HFFc6 (cell line): ENCODE measurements around the gene TRIM10. TPM values are rescaled to one million over a fixed set of nuclear protein-coding genes. Genes with fewer than 3 reads are reported as not detected.

Experiments used
- DNase-seq: peaks from one replicate; pipeline ENCODE4 v3.0.0-alpha.2; 2018
- H3K27ac Mint-ChIP-seq: 2 replicates; pipeline ENCODE4 v1.8.0; 2020; ENCODE audit warnings: mild to moderate bottlenecking, mixed read lengths
- H3K27me3 Mint-ChIP-seq: 2 replicates; pipeline ENCODE4 v1.8.0; 2021; ENCODE audit warnings: mild to moderate bottlenecking, moderate library complexity, mixed read lengths; ENCODE audit not compliant: insufficient read depth
- H3K36me3 Mint-ChIP-seq: 2 replicates; pipeline ENCODE4 v1.8.0; 2021; ENCODE audit warnings: low read depth, mixed read lengths
- H3K4me1 Mint-ChIP-seq: 2 replicates; pipeline ENCODE4 v1.8.0; 2020; ENCODE audit warnings: low read depth, mixed read lengths
- H3K4me3 Mint-ChIP-seq: 2 replicates; pipeline ENCODE4 v1.8.0; 2020; ENCODE audit warnings: mild to moderate bottlenecking, moderate library complexity, mixed read lengths
- H3K9me3 Mint-ChIP-seq: 2 replicates; pipeline ENCODE4 v1.8.0; 2020; ENCODE audit warnings: mild to moderate bottlenecking, mixed read lengths
- long read RNA-seq: library from polyadenylated mRNA; unstranded; transcript quantifications from one replicate; pipeline ENCODE4 v2.0.0, GENCODE V29; 2019
- total RNA-seq, 6 experiments: library from RNA; stranded (reverse); fragmentation: NEBNext Ultra II Directional; extraction: Animal tissue kit (Norgen Biotek cat#: 25700); gene quantifications; 2 replicates in 1 of 6; 3 replicates in 5 of 6; pipeline ENCODE4 v1.2.3, GENCODE V29; 2021
- TF ChIP-seq, protein P1 (sequence below): fragments of 200-600 bp; sonication (generic); IDR thresholded peaks from 2 replicates; pipeline ENCODE4 v1.5.0; 2021; ENCODE audit warnings: antibody characterized with exemption, mild to moderate bottlenecking

Gene TRIM10, protein sequence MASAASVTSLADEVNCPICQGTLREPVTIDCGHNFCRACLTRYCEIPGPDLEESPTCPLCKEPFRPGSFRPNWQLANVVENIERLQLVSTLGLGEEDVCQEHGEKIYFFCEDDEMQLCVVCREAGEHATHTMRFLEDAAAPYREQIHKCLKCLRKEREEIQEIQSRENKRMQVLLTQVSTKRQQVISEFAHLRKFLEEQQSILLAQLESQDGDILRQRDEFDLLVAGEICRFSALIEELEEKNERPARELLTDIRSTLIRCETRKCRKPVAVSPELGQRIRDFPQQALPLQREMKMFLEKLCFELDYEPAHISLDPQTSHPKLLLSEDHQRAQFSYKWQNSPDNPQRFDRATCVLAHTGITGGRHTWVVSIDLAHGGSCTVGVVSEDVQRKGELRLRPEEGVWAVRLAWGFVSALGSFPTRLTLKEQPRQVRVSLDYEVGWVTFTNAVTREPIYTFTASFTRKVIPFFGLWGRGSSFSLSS
- total RNA-seq, result not detected
- long read RNA-seq, result 0 reads

GRCh38 chr6:30160785-30161531 is at the start of gene TRIM10:
Gene TRIM10, minus strand, starts transcription at chr6:30161211. Its CDS starts 353 bp downstream, at chr6:30160858.
- no peaks in the 10 kb centered on the region for H3K9me3 Mint-ChIP-seq
- no peak within 1 kb of the TSS for H3K27ac Mint-ChIP-seq
- TF ChIP-seq, protein P1, sequence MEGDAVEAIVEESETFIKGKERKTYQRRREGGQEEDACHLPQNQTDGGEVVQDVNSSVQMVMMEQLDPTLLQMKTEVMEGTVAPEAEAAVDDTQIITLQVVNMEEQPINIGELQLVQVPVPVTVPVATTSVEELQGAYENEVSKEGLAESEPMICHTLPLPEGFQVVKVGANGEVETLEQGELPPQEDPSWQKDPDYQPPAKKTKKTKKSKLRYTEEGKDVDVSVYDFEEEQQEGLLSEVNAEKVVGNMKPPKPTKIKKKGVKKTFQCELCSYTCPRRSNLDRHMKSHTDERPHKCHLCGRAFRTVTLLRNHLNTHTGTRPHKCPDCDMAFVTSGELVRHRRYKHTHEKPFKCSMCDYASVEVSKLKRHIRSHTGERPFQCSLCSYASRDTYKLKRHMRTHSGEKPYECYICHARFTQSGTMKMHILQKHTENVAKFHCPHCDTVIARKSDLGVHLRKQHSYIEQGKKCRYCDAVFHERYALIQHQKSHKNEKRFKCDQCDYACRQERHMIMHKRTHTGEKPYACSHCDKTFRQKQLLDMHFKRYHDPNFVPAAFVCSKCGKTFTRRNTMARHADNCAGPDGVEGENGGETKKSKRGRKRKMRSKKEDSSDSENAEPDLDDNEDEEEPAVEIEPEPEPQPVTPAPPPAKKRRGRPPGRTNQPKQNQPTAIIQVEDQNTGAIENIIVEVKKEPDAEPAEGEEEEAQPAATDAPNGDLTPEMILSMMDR, result no peak
- no peak within 1 kb of the TSS for H3K4me3 Mint-ChIP-seq
- DNase-seq, result no peak
- no peaks in the 10 kb centered on the region for H3K36me3 Mint-ChIP-seq
- peaks cover 10% of the 10 kb centered on the region for H3K27me3 Mint-ChIP-seq
- H3K4me1 Mint-ChIP-seq, result peaks cover 15% of the 10 kb centered on the region

- peaks cover 2% of the 10 kb centered on the region; the same call in 1 of the 2 replicates for H3K27me3 Mint-ChIP-seq
- TF ChIP-seq, protein P1, result no peak
- H3K27ac Mint-ChIP-seq, result peak overlapping the region; percentile 64
- H3K4me1 Mint-ChIP-seq, result peaks cover 59% of the 10 kb centered on the region
- peak overlapping the region; percentile 32 for H3K4me3 Mint-ChIP-seq
- H3K36me3 Mint-ChIP-seq, result no peaks in the 10 kb centered on the region
- DNase-seq, result no peak
- H3K9me3 Mint-ChIP-seq, result no peaks in the 10 kb centered on the region
These were observed 46.7 kb upstream of the TRIM10 start for GRCh38 chr6:30207619-30208295.

DNA sequence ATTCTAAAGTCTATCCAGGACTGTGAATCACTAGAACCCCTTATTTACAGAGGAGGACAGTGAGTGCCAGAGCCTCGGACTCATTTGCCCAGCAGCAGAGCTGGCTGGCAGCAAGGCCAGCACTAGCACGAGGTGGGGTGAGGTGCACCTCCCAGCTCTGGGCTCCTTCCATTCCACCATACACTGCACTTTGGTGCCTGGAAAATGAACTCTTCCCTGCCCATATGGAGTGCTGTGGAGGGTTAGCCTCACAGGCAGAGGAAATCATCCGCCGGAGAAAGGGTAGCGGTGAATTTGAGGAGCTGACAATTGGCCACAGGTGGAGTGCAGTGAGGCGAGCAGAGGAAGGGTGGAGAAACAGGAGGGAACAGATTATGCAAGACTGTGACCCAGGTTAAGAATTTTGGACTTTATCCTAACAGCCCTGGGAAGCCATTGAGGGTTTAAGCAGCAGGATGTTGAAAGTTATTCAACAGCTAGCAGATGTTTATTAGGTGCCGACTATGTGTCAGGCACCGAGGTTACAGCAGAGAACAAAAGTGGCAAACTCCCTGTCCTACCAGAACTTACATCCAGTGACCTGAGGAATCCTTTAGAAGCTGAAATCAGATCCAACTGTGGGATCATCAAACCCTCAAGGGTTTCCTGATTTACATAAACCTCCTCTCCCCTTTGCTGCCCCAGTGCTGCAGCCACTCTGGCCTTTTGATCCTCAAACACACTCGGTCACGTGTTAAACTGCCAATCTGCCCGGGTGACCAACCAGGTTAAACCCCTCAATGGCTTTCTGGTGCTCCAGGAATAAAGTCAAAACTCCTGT is 46.0 kb upstream of the TRIM10 start:
- TF ChIP-seq, protein P1, result no peak
- peaks cover 2% of the 10 kb centered on the region; the same call in 1 of the 2 replicates for H3K27me3 Mint-ChIP-seq
- no peaks in the 10 kb centered on the region for H3K9me3 Mint-ChIP-seq
- H3K4me3 Mint-ChIP-seq, result peak overlapping the region; percentile 32
- DNase-seq, result peak; percentile 20
- peaks cover 57% of the 10 kb centered on the region for H3K4me1 Mint-ChIP-seq
- H3K36me3 Mint-ChIP-seq, result no peaks in the 10 kb centered on the region
- peak overlapping the region; percentile 64 for H3K27ac Mint-ChIP-seq

DNA sequence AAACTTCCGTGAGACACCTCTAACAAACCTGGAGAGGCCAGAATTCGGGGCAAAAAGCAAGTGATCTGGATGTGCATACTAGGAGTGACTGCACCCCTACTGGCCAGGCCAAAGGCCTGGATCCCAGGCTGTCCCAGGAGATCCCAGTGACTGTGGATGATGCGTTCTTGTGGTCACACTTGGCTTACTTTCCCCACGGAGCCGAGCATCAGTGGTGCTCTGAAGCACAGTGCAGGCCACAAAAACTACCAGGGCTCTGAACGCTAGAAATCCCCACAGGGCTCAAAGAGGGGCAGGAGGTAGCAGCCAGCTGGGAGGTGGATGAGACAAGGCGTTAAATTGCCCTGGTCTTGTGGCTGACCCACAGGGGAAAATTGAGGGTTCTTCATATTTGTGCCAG is 45.1 kb upstream of the TRIM10 start:
- Mint-ChIP-seq H3K27ac (peak overlapping the region; percentile 64), H3K4me3 (no peak overlapping the region), H3K27me3 (peaks cover 2% of the 10 kb centered on the region; the same call in 1 of the 2 replicates), H3K36me3 (no peaks in the 10 kb centered on the region), H3K4me1 (peaks cover 52% of the 10 kb centered on the region), H3K9me3 (no peaks in the 10 kb centered on the region)
- TF ChIP-seq, protein P1, result peak; percentile 27; the same call in 1 of the 2 replicates
- DNase-seq, result peak; percentile 14
